Keratinocyte (primary cell): ENCODE measurements around the gene HOXA11.

Experiments
- CTCF ChIP-seq, 3 experiments: IDR thresholded peaks in 1 of 3; conservative IDR thresholded peaks in 1 of 3; optimal IDR thresholded peaks in 1 of 3; 2 replicates in 2 of 3; 3 replicates in 1 of 3; pipeline versions ENCODE3 to v1.5.1; 2011; ENCODE audit warnings: low read length in 3 of 3, mild to moderate bottlenecking in 3 of 3, moderate library complexity in 2 of 3, control low read depth in 1 of 3, inconsistent platforms in 1 of 3; ENCODE audit not compliant: insufficient read depth in 2 of 3; ENCODE audit errors: extremely low read depth in 1 of 3
- EZH2 ChIP-seq: IDR thresholded peaks from one replicate; pipeline ENCODE4 v1.6.1; 2012; ENCODE audit warnings: inconsistent platforms, mild to moderate bottlenecking, low read length, moderate library complexity

GRCh38 chr7:27203365-27203953 lies 18.4 kb upstream of the HOXA11 start:
- no peak for TF ChIP-seq CTCF (optimal IDR thresholded peaks at IDR 0.05 in 1 of 3, IDR thresholded peaks at IDR 0.05 in 1 of 3, conservative IDR thresholded peaks at IDR 0.05 in 1 of 3; ENCODE audit: extremely low read depth in 1 of 3, insufficient read depth in 2 of 3, low read length in 3 of 3)
- no peak for TF ChIP-seq EZH2
